NCI-H748 (cell line): ENCODE data around the gene EMX2.
"Not testable (repeated sequence)": the region's sequence is repeated elsewhere in the genome, so short reads cannot be mapped to it uniquely, and the experiment has no call there.

Source experiments
- DNase-seq: peaks from one replicate; lab custom pipeline; 2025; ENCODE audit not compliant: unreplicated experiment; lab: John Stamatoyannopoulos, UW

Gene EMX2

DNA sequence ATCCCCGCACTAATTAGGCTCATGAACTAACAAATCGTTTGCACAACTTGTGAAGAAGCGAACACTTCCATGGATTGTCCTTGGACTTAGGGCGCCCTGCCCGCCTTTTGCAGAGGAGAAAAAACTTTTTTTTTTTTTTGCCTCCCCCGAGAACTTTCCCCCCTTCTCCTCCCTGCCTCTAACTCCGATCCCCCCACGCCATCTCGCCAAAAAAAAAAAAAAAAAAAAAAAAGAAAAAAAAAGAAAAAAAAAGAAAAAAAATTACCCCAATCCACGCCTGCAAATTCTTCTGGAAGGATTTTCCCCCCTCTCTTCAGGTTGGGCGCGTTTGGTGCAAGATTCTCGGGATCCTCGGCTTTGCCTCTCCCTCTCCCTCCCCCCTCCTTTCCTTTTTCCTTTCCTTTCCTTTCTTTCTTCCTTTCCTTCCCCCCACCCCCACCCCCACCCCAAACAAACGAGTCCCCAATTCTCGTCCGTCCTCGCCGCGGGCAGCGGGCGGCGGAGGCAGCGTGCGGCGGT lies at the start of gene EMX2:
Gene EMX2, plus strand, starts transcription at position 41 of the 519 bp plus-strand sequence. CDS start 522 bp downstream, outside the sequence.
- DNase-seq, result no peak

DNA sequence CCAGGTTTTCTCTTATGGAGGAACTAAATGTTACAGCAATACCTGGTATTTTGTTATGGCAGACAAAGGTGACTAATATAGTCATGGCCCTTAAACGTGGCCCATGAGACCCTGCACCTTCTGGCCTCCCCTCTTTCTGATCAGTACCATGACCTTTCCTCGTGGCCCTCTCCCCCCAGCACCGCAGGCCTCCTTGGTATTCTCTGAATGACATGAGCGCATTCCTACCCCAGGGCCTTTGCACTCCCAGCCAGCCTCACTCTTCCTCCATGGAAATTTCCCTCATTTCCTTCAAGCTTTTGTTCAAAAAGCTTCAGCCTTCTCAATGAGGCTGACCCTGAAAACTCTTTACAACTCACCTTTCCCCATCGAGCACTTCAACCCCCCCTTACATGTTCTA lies 46.5 kb upstream of the EMX2 start:
- DNase-seq, result no peak

DNA sequence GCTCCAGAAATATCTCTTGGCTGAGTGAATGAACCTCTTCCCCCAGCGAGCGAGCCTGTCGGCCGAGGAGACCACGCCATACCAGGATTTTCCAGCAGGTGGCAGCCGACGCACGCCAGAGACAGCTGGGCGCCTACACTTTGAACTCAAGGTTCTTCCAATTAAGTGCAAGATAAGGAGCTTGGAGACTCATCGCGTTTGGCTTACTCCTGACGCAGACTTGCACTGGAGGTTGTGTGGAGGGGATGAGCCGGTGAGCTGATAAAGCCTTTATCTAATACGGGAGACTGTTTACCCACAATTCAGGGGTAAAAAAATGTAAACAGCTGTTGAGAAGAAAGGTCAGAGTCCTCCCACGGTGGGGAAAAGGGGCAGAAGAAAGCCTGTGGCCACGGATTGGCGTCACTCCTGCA lies 45.9 kb upstream of the EMX2 start:
- peak; percentile 69 for DNase-seq

DNA sequence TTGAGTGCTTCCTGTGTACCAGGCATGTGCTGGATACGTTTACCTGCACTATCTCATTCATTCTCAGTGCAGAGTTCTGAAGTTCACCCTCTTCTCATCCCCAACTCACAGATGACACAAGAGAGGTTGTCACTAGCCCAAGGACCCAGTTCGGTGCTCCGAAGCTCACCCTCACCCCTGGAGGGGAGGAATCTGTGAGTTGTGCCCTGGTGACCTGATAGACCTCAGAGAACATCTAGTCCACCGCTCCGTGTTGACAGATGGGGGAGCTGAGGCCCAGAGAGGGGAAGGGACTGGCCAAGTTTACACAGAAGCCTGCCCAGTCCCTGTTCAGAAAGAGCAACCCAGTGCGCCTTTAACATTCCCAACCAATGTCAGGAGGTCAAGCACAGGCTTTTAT lies 44.8 kb upstream of the EMX2 start:
- DNase-seq, result no peak

GRCh38 chr10:117499248-117500105 lies 43.1 kb upstream of the EMX2 start:
- no peak for DNase-seq

- DNase-seq, result no peak
Observed at GRCh38 chr10:117500456-117500855, 42.1 kb upstream of the EMX2 start.

- DNase-seq, result no peak
Observed at GRCh38 chr10:117501460-117502035, 41.0 kb upstream of the EMX2 start.

- no peak for DNase-seq
Observed at GRCh38 chr10:117502421-117503243, 39.9 kb upstream of the EMX2 start.

GRCh38 chr10:117503244-117504205 lies 39.0 kb upstream of the EMX2 start:
- peak; percentile 79 for DNase-seq

- DNase-seq, result no peak
Observed at GRCh38 chr10:117504562-117504961, 38.0 kb upstream of the EMX2 start.

GRCh38 chr10:117507081-117507480 lies 35.5 kb upstream of the EMX2 start:
- DNase-seq, result not testable (repeated sequence)

GRCh38 chr10:117509573-117509972 lies 33.0 kb upstream of the EMX2 start:
- DNase-seq, result no peak

DNA sequence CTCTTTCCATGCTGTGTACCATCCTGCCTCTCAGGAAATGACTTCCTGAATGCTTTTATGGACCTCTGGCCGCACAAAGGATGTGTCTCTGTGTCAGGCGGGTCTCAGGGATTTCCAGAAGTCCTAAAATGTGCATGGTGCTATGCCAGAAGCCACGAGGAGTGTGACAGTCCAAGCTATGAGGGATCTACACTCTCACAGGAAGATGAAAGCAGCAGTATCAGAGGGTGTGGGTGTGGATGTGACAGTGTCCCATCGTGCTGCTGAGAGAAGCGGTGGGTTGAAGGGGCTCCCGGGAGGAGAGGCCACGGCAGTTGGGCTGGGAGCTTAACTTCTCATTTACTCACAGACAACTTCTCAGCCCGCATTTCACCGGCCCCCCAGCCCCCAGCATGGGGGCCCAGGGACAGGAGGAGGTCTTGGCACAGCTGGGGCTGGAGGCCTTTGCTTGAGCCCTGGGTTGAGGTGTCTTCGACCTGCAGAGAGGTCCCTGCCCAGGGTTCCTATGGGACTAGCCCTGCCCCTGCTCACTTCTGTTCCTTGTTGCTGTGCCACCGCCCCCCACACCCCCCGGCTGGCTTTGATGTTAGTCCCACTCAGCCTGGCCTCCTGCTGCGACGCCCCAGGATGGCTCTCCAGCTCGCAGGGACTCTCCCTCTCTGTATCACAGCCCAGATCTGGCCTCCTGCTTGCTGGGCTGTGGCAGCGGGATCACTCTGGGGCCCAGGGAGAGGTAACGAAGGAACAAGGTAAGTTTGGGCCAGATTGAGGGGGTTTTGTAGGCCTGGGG lies 30.8 kb upstream of the EMX2 start:
- DNase-seq, result no peak

DNA sequence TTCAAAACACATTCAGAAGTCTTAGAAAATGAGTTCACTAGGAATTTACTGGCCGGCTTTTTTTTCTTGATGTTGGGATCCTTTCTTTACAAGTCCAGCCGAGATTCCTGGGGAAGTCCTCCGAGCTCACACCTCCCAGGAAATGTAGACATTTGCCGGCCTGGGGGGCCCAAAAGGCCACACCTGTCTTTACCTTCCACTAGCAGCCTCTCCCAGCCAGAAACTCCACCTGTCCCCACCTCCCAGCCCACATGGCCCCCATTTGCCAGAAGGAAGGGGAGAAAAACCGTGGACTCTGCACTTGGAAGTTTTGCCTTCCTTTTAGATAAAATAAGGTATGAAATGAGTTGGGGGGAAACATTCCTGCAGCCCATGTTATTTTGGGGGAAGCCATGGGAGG lies 27.6 kb upstream of the EMX2 start:
- no peak for DNase-seq

DNA sequence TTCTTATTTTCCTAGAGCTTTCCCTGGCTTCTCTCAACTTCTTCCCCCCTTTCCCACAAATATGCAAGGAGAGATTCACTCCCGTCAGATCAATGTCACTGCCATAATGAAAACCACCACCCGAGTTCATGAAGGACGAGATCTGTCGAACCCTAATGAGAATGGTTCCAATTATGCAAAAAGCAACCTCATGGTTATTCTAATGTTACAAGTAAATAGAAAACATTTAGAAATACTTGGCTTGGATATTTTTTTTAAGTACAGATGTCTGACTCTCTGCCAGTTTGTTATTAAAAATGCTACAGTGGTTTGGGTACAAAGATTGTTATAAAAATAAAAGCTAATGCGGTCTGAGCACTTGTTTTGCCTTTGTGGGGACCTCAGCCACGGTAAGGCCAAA lies 25.9 kb upstream of the EMX2 start:
- no peak for DNase-seq

DNA sequence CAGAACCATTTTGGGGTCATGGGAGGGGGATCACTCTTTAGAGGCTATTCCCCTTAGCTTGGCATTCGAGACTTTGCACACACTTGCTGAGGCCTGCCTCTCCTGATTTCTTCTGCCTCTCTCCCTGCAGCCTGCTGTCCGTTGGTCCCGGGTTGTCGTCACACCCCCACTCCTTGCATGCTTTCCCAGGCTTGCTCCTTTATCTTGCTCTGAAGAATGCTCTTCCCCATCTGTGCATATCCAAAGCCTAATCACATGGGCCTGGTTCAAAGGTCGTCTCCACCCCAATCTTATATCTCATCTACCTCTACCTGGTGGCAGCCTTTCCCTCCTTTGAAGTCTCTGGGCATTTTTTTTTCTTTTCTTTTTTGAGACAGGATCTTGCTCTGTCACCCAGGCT lies 24.3 kb upstream of the EMX2 start:
- DNase-seq, result no peak

- DNase-seq, result no peak
Observed at GRCh38 chr10:117519286-117519685, 23.3 kb upstream of the EMX2 start.

- DNase-seq, result no peak
Observed at GRCh38 chr10:117519879-117520278, 22.7 kb upstream of the EMX2 start.

DNA sequence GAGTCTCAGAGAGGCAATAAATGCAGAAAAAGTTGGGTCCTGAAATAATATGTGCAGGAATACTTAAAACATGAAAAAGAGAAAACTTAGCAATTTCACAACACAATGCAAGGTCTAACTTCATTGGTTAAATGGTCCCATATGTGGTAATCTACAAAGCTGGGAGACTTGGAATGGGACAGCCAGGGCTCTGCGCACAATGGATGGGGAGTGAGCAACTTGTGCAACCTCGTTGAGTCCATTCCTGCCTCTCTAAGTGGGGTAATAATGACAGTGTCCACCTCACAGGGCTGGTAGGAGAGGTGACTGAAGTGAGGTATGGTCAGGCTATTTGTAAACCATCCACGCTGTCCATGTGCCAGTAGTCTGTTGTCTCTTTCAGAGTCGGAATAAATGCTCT lies 11.8 kb upstream of the EMX2 start:
- no peak for DNase-seq
